Stimulated activated naive CD4-positive, alpha-beta T cell treated with Interleukin-2 at 50 U/mL for 16 hours (primary cell): Measurements from ENCODE around the gene ABHD11.
"Not testable (repeated sequence)": the region's sequence is repeated elsewhere in the genome, so short reads cannot be mapped to it uniquely, and the experiment has no call there.

Experiments
- DNase-seq: peaks from one replicate; lab custom pipeline; 2025; lab: John Stamatoyannopoulos, UW

ABHD11 gene

GRCh38 chr7:73718905-73719805 lies 19.4 kb downstream of the ABHD11 start, which contains the start of gene STX1A:
TSS of gene STX1A (minus strand) at chr7:73719669. CDS start at chr7:73719631, 38 bp downstream.
- DNase-seq = peak; percentile 66

GRCh38 chr7:73718438-73718881 lies 20.1 kb downstream of the ABHD11 start:
- DNase-seq = peak; percentile 20

- DNase-seq = peak; percentile 80
These were observed 20.6 kb downstream of the ABHD11 start for GRCh38 chr7:73717991-73718405.

GRCh38 chr7:73717025-73717807 lies 21.4 kb downstream of the ABHD11 start:
- no peak for DNase-seq

- DNase-seq = no peak
These were observed 22.2 kb downstream of the ABHD11 start for GRCh38 chr7:73716318-73716890.

- peak; percentile 34 for DNase-seq
These were observed 22.8 kb downstream of the ABHD11 start for GRCh38 chr7:73715648-73716317.

- not testable (repeated sequence) for DNase-seq
These were observed 25.3 kb downstream of the ABHD11 start for GRCh38 chr7:73713319-73713718.

GRCh38 chr7:73712773-73713172 lies 25.8 kb downstream of the ABHD11 start:
- no peak for DNase-seq

GRCh38 chr7:73708961-73709549 lies 29.5 kb downstream of the ABHD11 start:
- no peak for DNase-seq

GRCh38 chr7:73707045-73707631 lies 31.5 kb downstream of the ABHD11 start:
- DNase-seq = no peak

GRCh38 chr7:73706126-73707044 lies 32.2 kb downstream of the ABHD11 start:
- peak; percentile 38 for DNase-seq

GRCh38 chr7:73705551-73705920 lies 33.1 kb downstream of the ABHD11 start:
- DNase-seq = no peak

- DNase-seq = no peak
These were observed 33.7 kb downstream of the ABHD11 start for GRCh38 chr7:73704640-73705550.

- peak; percentile 17 for DNase-seq
These were observed 34.6 kb downstream of the ABHD11 start for GRCh38 chr7:73703757-73704639.

- no peak for DNase-seq
These were observed 35.4 kb downstream of the ABHD11 start for GRCh38 chr7:73703225-73703624.

- no peak for DNase-seq
These were observed 35.9 kb downstream of the ABHD11 start for GRCh38 chr7:73702665-73703064.

- DNase-seq = no peak
These were observed 36.4 kb downstream of the ABHD11 start for GRCh38 chr7:73702226-73702625.
